GOT3 (cell line): ENCODE data around the gene ZNF358.

Experiments
- DNase-seq: peaks from one replicate; lab custom pipeline; 2025; ENCODE audit warnings: mixed read lengths; lab: John Stamatoyannopoulos, UW

ZNF358 gene

GRCh38 chr19:7515645-7516151 is at the start of gene ZNF358:
Gene ZNF358, plus strand, starts transcription at chr19:7516103. Its CDS starts 3,140 bp downstream, at chr19:7519243.
- no peak for DNase-seq

GRCh38 chr19:7467009-7467989 is 48.6 kb upstream of the ZNF358 start:
- no peak for DNase-seq

GRCh38 chr19:7468840-7469239 is 47.1 kb upstream of the ZNF358 start:
- DNase-seq = no peak

GRCh38 chr19:7469669-7470285 is 46.1 kb upstream of the ZNF358 start:
- no peak for DNase-seq

- DNase-seq = no peak
Observed at GRCh38 chr19:7470540-7471305, 45.2 kb upstream of the ZNF358 start.

- DNase-seq = no peak
Observed at GRCh38 chr19:7471696-7472615, 43.9 kb upstream of the ZNF358 start.

GRCh38 chr19:7475665-7476064 is 40.2 kb upstream of the ZNF358 start:
- DNase-seq = no peak

- DNase-seq = no peak
Observed at GRCh38 chr19:7476241-7476640, 39.7 kb upstream of the ZNF358 start.

- DNase-seq = no peak
Observed at GRCh38 chr19:7476777-7477494, 39.0 kb upstream of the ZNF358 start.

GRCh38 chr19:7477758-7478157 is 38.1 kb upstream of the ZNF358 start:
- DNase-seq = no peak

- no peak for DNase-seq
Observed at GRCh38 chr19:7478173-7478842, 37.6 kb upstream of the ZNF358 start.

- DNase-seq = no peak
Observed at GRCh38 chr19:7478843-7479227, 37.1 kb upstream of the ZNF358 start.

GRCh38 chr19:7480222-7480969 is 35.5 kb upstream of the ZNF358 start:
- DNase-seq = no peak

GRCh38 chr19:7480970-7481255 is 35.0 kb upstream of the ZNF358 start:
- no peak for DNase-seq

GRCh38 chr19:7482584-7483439 is 33.1 kb upstream of the ZNF358 start:
- no peak for DNase-seq

- no peak for DNase-seq
Observed at GRCh38 chr19:7483720-7484201, 32.1 kb upstream of the ZNF358 start.

GRCh38 chr19:7486923-7487322 is 29.0 kb upstream of the ZNF358 start:
- DNase-seq = no peak

GRCh38 chr19:7488736-7489353 is 27.1 kb upstream of the ZNF358 start, which contains the start of gene PEX11G:
Gene PEX11G, minus strand, starts transcription at chr19:7489035. Its CDS starts 25 bp downstream, at chr19:7489010.
- peak; percentile 33 for DNase-seq
